GM06990 (cell line): ENCODE results near the gene SOD3.

Experiments used
- DNase-seq: peaks from one replicate; pipeline ENCODE4 v3.0.0-alpha.2; 2011; ENCODE audit not compliant: insufficient read length; ENCODE audit errors: extremely low read depth
- H3K27me3 ChIP-seq: replicated peaks from 2 replicates; pipeline ENCODE4 v1.6.0; 2011; ENCODE audit warnings: low read length; ENCODE audit not compliant: control insufficient read depth, insufficient read depth
- H3K36me3 ChIP-seq: 2 replicates; pipeline ENCODE4 v1.5.1; 2011; ENCODE audit warnings: low read length; ENCODE audit not compliant: control insufficient read depth, insufficient read depth
- H3K4me3 ChIP-seq: replicated peaks from 2 replicates; pipeline ENCODE4 v1.5.1; 2011; ENCODE audit warnings: low read depth, mild to moderate bottlenecking, control low read depth, low read length
- TF ChIP-seq, protein P1 (sequence below): IDR thresholded peaks from 2 replicates; pipeline ENCODE4 v1.5.1; 2011; ENCODE audit warnings: low read length, control low read depth, mild to moderate bottlenecking, inconsistent platforms; ENCODE audit not compliant: insufficient read depth, poor library complexity, severe bottlenecking

Gene SOD3

DNA sequence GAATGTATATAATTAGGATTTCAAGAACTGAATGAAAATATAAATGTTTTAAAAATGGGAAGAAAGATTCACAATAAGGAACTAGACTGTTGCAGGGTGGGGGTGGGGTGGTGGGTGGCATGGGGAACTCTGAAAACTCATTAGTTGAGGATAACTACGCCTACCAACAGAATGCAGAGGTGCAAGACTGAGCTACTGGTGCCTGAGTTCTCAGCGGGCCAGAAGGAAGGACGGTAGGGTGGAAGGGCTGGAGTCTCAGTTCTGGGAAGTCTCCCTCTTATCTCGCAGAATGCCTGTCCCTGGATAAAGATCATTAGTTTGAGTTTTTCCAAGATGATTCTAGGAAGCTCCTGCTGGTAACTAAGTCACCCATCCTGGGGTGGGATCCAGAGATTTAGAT lies 1.3 kb upstream of the SOD3 start:
- Histone ChIP-seq H3K36me3 (no peaks in the 10 kb centered on the region), H3K4me3 (no peak overlapping the region), H3K27me3 (no peaks in the 10 kb centered on the region; the same call in 1 of the 2 replicates)
- DNase-seq, result no peak
- TF ChIP-seq, protein P1, sequence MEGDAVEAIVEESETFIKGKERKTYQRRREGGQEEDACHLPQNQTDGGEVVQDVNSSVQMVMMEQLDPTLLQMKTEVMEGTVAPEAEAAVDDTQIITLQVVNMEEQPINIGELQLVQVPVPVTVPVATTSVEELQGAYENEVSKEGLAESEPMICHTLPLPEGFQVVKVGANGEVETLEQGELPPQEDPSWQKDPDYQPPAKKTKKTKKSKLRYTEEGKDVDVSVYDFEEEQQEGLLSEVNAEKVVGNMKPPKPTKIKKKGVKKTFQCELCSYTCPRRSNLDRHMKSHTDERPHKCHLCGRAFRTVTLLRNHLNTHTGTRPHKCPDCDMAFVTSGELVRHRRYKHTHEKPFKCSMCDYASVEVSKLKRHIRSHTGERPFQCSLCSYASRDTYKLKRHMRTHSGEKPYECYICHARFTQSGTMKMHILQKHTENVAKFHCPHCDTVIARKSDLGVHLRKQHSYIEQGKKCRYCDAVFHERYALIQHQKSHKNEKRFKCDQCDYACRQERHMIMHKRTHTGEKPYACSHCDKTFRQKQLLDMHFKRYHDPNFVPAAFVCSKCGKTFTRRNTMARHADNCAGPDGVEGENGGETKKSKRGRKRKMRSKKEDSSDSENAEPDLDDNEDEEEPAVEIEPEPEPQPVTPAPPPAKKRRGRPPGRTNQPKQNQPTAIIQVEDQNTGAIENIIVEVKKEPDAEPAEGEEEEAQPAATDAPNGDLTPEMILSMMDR, result no peak

DNA sequence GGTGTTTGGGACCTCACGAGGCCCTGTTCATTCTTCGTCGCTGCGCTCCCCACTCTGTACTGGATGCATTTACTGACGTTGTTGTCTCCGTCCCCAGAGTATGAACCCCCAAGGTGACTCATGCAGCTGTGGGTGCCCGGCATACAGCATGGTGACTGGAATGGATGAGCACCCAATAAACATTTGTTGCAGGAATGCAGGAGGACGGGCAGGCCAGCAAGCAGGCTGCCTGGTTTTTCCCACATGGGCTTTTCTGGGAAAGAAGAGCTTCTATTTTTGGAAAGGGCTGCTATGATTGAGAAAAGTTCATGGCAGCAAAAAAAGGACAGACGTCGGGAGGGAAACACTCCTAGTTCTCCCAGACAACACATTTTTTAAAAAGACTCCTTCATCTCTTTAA lies 893 bp upstream of the SOD3 start:
- TF ChIP-seq, protein P1, result no peak
- no peak for DNase-seq

DNA sequence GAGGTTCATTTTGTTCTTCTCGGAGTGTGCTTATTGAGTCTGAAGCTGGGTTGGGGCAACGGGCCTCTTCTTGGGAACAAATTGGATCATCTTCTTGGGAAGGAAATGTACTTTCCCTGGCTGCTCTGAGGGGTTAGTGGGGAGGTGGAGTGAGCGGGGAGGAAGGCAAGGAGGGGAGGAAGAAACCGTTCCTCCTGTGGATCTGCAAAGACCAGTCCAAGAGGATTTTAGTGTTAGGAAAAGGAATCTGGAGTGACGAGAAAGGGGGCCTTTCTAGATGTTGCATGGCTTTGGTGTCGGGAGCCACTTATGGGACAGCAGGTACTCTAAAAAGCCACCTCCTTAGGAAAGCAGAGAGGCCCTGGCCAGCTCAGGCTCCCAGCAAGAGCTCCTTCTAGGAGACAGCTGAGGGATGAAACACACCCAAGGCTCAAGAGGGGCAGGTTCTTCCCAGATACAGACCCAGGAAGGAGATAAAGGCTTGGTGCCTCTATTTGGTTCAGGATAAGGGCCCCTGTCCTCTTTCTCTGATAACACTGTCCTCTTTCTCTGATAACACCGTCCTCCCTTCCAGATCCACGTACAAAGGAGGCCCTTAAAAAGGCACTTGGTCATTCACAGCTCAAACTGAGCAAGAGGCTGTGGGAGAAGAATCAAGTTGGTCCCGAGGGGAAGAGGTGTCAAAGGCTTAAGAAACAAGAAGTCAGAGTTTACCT lies 451 bp downstream of the SOD3 start:
- DNase-seq, result no peak
- Histone ChIP-seq H3K36me3 (no peaks in the 10 kb centered on the region), H3K27me3 (no peaks in the 10 kb centered on the region; the same call in 1 of the 2 replicates), H3K4me3 (no peak overlapping the region)
- TF ChIP-seq, protein P1, result no peak

More for the DNA sequence above, 893 bp upstream of the SOD3 start:
- no peak overlapping the region for H3K4me3 ChIP-seq
- H3K36me3 ChIP-seq, result no peaks in the 10 kb centered on the region
- no peaks in the 10 kb centered on the region; the same call in 1 of the 2 replicates for H3K27me3 ChIP-seq

DNA sequence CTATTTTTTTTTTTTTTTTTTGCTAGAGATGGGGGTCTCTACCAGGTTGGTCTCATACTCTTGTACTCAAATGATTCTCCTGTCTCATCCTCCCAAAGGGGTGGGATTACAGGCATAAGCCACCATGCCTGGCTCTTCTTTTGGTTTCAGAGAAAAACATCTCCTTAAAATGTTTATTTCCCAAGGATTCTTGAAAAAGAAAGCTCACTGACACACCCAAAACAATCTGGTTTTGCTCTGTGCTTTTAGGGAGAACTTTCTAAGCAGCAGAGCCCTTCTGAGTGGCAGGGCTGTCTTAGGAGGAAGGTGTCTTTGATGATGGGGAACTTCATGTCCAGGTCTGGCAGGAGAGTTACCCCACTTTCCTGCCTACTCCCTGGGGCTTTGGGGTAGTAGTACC lies 1.2 kb downstream of the SOD3 start:
- TF ChIP-seq, protein P1, result no peak
- Histone ChIP-seq H3K4me3 (no peak overlapping the region), H3K27me3 (no peaks in the 10 kb centered on the region; the same call in 1 of the 2 replicates), H3K36me3 (no peaks in the 10 kb centered on the region)
- no peak for DNase-seq

DNA sequence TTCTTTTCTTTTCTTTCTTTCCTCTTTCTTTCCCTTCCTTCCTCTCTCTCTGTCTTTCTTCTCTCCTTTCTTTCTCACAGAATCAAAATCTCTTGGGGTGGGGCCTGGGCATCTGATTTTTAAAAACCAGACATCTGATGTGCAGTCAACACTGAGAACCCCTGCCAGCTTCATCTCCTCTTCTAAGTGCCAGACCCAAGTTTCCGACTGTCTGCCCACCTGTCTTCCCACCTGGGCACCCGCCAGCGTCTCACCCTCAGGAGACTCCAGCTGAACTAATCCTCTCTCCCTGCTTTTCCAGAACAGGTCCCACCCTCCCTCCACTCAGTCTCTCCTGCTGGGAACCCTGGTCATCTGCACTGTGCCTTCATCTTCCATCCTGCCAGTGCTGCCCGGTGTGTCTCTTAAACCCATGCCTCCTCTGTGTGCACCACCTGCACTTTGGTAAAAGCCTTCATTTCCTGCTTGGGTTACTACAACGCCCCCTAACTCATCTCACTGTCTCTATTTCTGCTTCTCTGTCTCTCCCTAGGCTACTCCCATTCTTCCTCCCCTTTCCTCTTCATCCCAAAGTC lies 2.8 kb downstream of the SOD3 start:
- no peaks in the 10 kb centered on the region for H3K36me3 ChIP-seq
- TF ChIP-seq, protein P1, result no peak
- DNase-seq, result no peak
- no peak overlapping the region for H3K4me3 ChIP-seq
- no peaks in the 10 kb centered on the region; the same call in 1 of the 2 replicates for H3K27me3 ChIP-seq
